Suprapubic skin (tissue), 4 donors: ENCODE results near the gene NDE1. TPM values are rescaled to one million over a fixed set of nuclear protein-coding genes. Genes with fewer than 3 reads are reported as not detected.

ENCODE experiments used
- DNase-seq, 2 donors: peaks; one replicate each; pipeline ENCODE4 v3.0.0-alpha.2; 2019; ENCODE audit warnings: low spot score in 2 of 2
- H3K27ac ChIP-seq: fragments of 200-600 bp; sonication (generic); one replicate; pipeline ENCODE4 v1.5.1; 2019
- H3K27me3 ChIP-seq: fragments of 200-600 bp; sonication (generic); one replicate; pipeline ENCODE4 v1.5.1; 2019
- H3K36me3 ChIP-seq: fragments of 200-600 bp; sonication (generic); one replicate; pipeline ENCODE4 v1.5.1; 2019
- H3K4me1 ChIP-seq: fragments of 200-600 bp; sonication (generic); one replicate; pipeline ENCODE4 v1.5.1; 2019
- H3K4me3 ChIP-seq: fragments of 200-600 bp; sonication (generic); one replicate; pipeline ENCODE4 v1.5.1; 2019; ENCODE audit warnings: mild to moderate bottlenecking
- H3K9me3 ChIP-seq: fragments of 200-600 bp; sonication (generic); one replicate; pipeline ENCODE4 v1.5.1; 2019
- EP300 ChIP-seq: sonication (generic); formaldehyde crosslinking; IDR thresholded peaks from one replicate; pipeline ENCODE4 v1.6.1; 2017; ENCODE audit warnings: antibody characterized with exemption
- POLR2A ChIP-seq, 2 donors: fragments of 450-650 bp; IDR thresholded peaks; one replicate each; pipeline ENCODE4 v1.6.1; 2017; ENCODE audit warnings: antibody characterized with exemption in 2 of 2, mild to moderate bottlenecking in 2 of 2, moderate library complexity in 2 of 2
- POLR2AphosphoS5 ChIP-seq, 3 donors: sonication (generic); formaldehyde crosslinking; IDR thresholded peaks; one replicate each; pipeline ENCODE4 v1.6.1; 2017; ENCODE audit warnings: antibody characterized with exemption in 3 of 3
- WGBS: methylation state at CpG from one replicate; pipeline ENCODE4 v1.1.5; 2018; 5-methylcytosine and 5-hydroxymethylcytosine counted together
- total RNA-seq, 4 donors: library from RNA; depleted of rRNA; stranded (reverse); fragments of >200 nt; gene quantifications; one replicate each; pipeline ENCODE4 v1.1.0, GENCODE V29; 2016
- TF ChIP-seq, protein P1 (sequence below), 2 donors: fragments of 200-600 bp in 1 of 2; fragments of 450-650 bp in 1 of 2; sonication (generic) in 1 of 2; IDR thresholded peaks; one replicate each; pipeline ENCODE4 v1.5.1; 2016 to 2019; ENCODE audit warnings: antibody characterized with exemption in 2 of 2, mild to moderate bottlenecking in 1 of 2, moderate library complexity in 1 of 2

Gene NDE1
- total RNA-seq, 4 donors from 2014 or later: 85.2 to 145 (median 120) TPM

DNA sequence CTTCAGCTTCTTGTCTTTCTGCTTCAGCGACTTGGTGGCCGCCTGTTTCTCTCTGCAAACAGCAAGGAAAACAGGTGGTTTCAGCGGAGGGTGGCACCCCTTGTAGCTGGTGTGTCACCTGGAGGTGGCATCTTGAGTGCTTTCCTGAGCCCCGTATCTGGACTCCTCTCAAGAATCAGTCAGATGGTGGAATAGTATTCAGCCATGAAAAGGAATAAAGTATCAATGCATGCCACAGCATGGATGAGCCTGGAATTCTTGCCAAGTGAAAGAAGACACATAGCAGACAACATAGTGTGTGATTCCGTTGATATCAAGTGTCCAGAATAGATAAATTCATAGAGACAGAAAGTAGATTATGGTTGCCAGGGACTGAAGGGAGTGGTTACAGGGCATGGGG is 65.2 kb downstream of the NDE1 start:
- TF ChIP-seq POLR2A (IDR thresholded peaks at IDR 0.05) (no peak), POLR2AphosphoS5 (IDR thresholded peaks at IDR 0.05) (no peak), EP300 (no peak)
- TF ChIP-seq, protein P1, sequence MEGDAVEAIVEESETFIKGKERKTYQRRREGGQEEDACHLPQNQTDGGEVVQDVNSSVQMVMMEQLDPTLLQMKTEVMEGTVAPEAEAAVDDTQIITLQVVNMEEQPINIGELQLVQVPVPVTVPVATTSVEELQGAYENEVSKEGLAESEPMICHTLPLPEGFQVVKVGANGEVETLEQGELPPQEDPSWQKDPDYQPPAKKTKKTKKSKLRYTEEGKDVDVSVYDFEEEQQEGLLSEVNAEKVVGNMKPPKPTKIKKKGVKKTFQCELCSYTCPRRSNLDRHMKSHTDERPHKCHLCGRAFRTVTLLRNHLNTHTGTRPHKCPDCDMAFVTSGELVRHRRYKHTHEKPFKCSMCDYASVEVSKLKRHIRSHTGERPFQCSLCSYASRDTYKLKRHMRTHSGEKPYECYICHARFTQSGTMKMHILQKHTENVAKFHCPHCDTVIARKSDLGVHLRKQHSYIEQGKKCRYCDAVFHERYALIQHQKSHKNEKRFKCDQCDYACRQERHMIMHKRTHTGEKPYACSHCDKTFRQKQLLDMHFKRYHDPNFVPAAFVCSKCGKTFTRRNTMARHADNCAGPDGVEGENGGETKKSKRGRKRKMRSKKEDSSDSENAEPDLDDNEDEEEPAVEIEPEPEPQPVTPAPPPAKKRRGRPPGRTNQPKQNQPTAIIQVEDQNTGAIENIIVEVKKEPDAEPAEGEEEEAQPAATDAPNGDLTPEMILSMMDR (IDR thresholded peaks at IDR 0.05): no peak
- Histone ChIP-seq H3K36me3 (peaks cover 52% of the 10 kb centered on the region), H3K4me3 (no peak overlapping the region), H3K4me1 (no peaks in the 10 kb centered on the region), H3K27ac (no peak overlapping the region), H3K27me3 (no peaks in the 10 kb centered on the region), H3K9me3 (no peaks in the 10 kb centered on the region)
- DNase-seq: no peak
- WGBS: 92% methylated on average over 5 of the region's 5 CpGs

DNA sequence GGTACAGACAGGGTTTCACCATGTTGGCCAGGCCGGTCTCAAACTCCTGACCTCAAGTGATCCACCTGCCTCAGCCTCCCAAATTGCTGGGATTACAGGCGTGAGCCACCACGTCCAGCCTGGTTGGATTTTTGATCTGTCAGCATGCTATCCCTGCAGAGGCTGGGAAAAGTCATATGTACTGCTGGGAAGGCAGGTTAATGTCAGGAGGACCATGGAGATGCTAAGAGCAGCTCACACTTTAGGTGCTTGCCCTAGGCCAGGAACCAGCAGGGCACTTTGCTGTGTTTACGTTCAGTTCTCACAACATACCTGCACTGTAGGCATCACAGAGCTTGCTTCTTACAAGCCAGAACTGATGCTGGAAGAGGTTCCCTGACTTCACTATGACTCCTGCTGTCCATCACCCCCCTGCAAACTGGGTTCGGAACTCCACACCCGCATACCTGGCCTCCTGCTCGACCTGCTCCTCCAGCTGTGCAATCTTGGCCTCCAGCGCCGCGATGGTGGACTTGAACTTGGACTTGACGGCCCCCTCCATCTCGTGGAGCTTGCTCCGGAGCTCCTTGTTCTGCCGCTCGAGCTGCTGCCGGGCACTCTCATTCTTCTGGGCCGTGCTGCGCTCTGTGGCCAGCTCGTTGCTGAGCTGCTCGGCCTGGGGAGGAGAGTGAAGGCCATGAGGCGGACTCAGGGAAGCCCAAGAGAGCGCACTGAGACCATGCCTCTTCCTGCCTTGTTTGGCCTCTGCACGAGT is 66.8 kb downstream of the NDE1 start:
- H3K4me3 ChIP-seq: no peak overlapping the region
- H3K27me3 ChIP-seq: no peaks in the 10 kb centered on the region
- H3K27ac ChIP-seq: no peak overlapping the region
- 93% methylated on average over 23 of the region's 23 CpGs for WGBS
- no peak for DNase-seq
- peaks cover 66% of the 10 kb centered on the region for H3K36me3 ChIP-seq
- H3K9me3 ChIP-seq: no peaks in the 10 kb centered on the region
- no peak for TF ChIP-seq POLR2AphosphoS5 (IDR thresholded peaks at IDR 0.05)
- TF ChIP-seq, protein P1 (IDR thresholded peaks at IDR 0.05): no peak
- TF ChIP-seq POLR2A (IDR thresholded peaks at IDR 0.05): no peak
- no peak for TF ChIP-seq EP300
- H3K4me1 ChIP-seq: no peaks in the 10 kb centered on the region

DNA sequence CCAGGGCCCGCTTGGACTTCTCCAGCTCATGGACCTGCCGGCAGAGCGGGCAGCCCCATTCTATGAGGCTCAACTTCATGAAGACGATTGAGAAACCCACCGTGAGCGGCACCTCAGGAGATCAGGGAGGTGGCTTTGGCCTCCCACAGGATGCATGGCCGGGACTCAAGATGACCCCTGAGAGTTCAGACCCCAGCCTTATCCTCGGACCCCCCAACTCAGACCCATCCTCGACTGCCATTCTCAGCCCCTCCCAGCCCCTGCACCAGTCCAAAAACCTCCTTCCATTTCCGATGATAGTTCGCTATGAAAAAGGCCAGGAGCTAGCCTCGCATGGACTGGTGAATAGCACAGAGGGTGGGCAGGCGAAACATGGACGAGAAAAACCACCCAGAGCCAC is 71.0 kb downstream of the NDE1 start:
- no peaks in the 10 kb centered on the region for H3K9me3 ChIP-seq
- no peak overlapping the region for H3K4me3 ChIP-seq
- H3K4me1 ChIP-seq: no peaks in the 10 kb centered on the region
- H3K27ac ChIP-seq: no peak overlapping the region
- TF ChIP-seq POLR2A (IDR thresholded peaks at IDR 0.05) (no peak), POLR2AphosphoS5 (IDR thresholded peaks at IDR 0.05) (no peak), EP300 (no peak)
- TF ChIP-seq, protein P1 (IDR thresholded peaks at IDR 0.05): no peak
- H3K27me3 ChIP-seq: no peaks in the 10 kb centered on the region
- 93% methylated on average over 14 of the region's 14 CpGs for WGBS
- peaks cover 78% of the 10 kb centered on the region for H3K36me3 ChIP-seq
- DNase-seq: no peak

DNA sequence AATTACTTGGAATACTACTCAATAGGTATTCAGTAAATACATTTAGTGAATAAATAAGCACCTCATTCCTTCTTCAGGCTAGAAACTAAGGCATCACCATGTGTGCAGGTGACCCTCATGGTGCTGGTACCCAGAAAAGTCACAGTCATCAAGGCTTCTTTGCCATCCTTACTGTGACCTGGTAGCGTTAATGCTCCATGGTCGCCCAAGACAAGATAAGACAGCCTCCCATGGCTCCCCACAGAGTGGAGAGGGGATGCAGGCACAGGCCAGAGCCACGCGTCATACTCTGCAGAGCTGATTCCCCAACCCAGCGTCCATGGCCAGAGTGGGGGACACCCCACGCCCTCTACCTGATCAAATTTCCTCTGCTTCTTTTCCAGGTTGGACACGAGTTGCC is 73.8 kb downstream of the NDE1 start:
- no peak overlapping the region for H3K27ac ChIP-seq

DNA sequence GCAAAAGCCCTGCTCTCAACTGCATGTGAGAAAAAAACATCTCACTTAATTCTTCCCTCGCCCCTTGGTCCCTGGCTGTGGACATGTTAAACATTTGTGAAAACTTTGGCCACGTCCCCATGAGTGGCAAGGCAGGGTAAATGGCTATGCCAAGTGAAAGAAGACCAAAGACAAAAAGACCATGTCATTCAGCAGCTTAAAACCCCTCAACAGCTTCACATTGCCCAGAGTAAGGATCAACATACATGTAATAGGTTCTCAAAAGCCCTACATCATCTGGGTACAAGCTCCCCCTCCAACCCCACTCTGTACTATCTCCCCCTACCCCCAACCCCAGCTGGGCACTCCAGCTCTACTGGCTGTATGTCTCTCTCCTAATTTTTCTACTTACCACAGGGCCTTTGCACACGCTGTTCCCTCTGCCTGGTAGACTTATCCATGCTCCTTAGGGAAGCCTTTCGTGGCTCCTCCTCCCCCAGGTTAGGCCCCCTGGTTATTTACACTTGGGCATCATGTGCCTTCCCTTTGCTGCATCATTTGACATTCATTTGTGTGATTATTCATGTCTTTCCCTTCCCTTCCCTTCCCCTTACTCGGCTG is 75.7 kb downstream of the NDE1 start:
- WGBS: 96% methylated on average over 5 of the region's 5 CpGs
- no peak for DNase-seq
- Histone ChIP-seq H3K27me3 (no peaks in the 10 kb centered on the region), H3K36me3 (peaks cover 51% of the 10 kb centered on the region), H3K9me3 (no peaks in the 10 kb centered on the region), H3K4me1 (no peaks in the 10 kb centered on the region), H3K4me3 (no peak overlapping the region), H3K27ac (no peak overlapping the region)
- no peak for TF ChIP-seq POLR2AphosphoS5 (IDR thresholded peaks at IDR 0.05)

More for the DNA sequence above, 73.8 kb downstream of the NDE1 start:
- 86% methylated on average over 7 of the region's 7 CpGs for WGBS
- Histone ChIP-seq H3K4me1 (no peaks in the 10 kb centered on the region), H3K36me3 (peaks cover 62% of the 10 kb centered on the region), H3K9me3 (no peaks in the 10 kb centered on the region), H3K4me3 (no peak overlapping the region), H3K27me3 (no peaks in the 10 kb centered on the region)
- no peak for DNase-seq
- TF ChIP-seq POLR2AphosphoS5 (IDR thresholded peaks at IDR 0.05): no peak
- TF ChIP-seq POLR2A (IDR thresholded peaks at IDR 0.05): no peak
- TF ChIP-seq EP300: no peak
- TF ChIP-seq, protein P1 (IDR thresholded peaks at IDR 0.05): no peak
